NCI-H146 (cell line): ENCODE measurements around the gene FGF6.
"Not testable (repeated sequence)": the region's sequence is repeated elsewhere in the genome, so short reads cannot be mapped to it uniquely, and the experiment has no call there.

Experiments
- DNase-seq: peaks from one replicate; lab custom pipeline; 2025; lab: John Stamatoyannopoulos, UW

Gene FGF6

GRCh38 chr12:4445156-4446101 is at the start of gene FGF6:
Gene FGF6 (minus strand): TSS chr12:4445815. CDS start chr12:4445570, 245 bp downstream.
- DNase-seq, result no peak

GRCh38 chr12:4490973-4491372 is 45.4 kb upstream of the FGF6 start:
- DNase-seq, result no peak

- no peak for DNase-seq
These were observed 43.9 kb upstream of the FGF6 start for GRCh38 chr12:4489556-4489955.

- no peak for DNase-seq
These were observed 41.4 kb upstream of the FGF6 start for GRCh38 chr12:4486980-4487379.

GRCh38 chr12:4486049-4486699 is 40.6 kb upstream of the FGF6 start:
- no peak for DNase-seq

GRCh38 chr12:4483885-4484823 is 38.5 kb upstream of the FGF6 start:
- DNase-seq, result no peak

- no peak for DNase-seq
These were observed 37.3 kb upstream of the FGF6 start for GRCh38 chr12:4482936-4483335.

GRCh38 chr12:4478933-4479332 is 33.3 kb upstream of the FGF6 start:
- no peak for DNase-seq

- DNase-seq, result no peak
These were observed 31.5 kb upstream of the FGF6 start for GRCh38 chr12:4477129-4477528.

- DNase-seq, result no peak
These were observed 26.4 kb upstream of the FGF6 start for GRCh38 chr12:4472046-4472445.

- no peak for DNase-seq
These were observed 25.6 kb upstream of the FGF6 start for GRCh38 chr12:4471256-4471655.

- no peak for DNase-seq
These were observed 23.4 kb upstream of the FGF6 start for GRCh38 chr12:4468994-4469393.

- no peak for DNase-seq
These were observed 15.1 kb upstream of the FGF6 start for GRCh38 chr12:4460761-4461160.

GRCh38 chr12:4455849-4456248 is 10.2 kb upstream of the FGF6 start:
- not testable (repeated sequence) for DNase-seq

GRCh38 chr12:4454315-4454860 is 8.8 kb upstream of the FGF6 start:
- DNase-seq, result no peak

- no peak for DNase-seq
These were observed 6.1 kb upstream of the FGF6 start for GRCh38 chr12:4451694-4452093.

- no peak for DNase-seq
These were observed 5.0 kb upstream of the FGF6 start for GRCh38 chr12:4450551-4451112.

GRCh38 chr12:4449851-4450221 is 4.2 kb upstream of the FGF6 start:
- peak; percentile 27 for DNase-seq

GRCh38 chr12:4448943-4449850 is 3.6 kb upstream of the FGF6 start:
- no peak for DNase-seq

- DNase-seq, result no peak
These were observed 2.8 kb upstream of the FGF6 start for GRCh38 chr12:4448371-4448940.
